GM13976 (cell line): ENCODE results near the gene BRD1.

Source experiments
- DNase-seq: peaks from one replicate; pipeline ENCODE4 v3.0.0; 2012; ENCODE audit warnings: low spot score
- CTCF ChIP-seq: IDR thresholded peaks from 2 replicates; pipeline ENCODE4 v1.5.1; 2012; ENCODE audit warnings: borderline replicate concordance, mild to moderate bottlenecking; ENCODE audit not compliant: insufficient read depth; ENCODE audit errors: extremely low read depth, missing control alignments, control extremely low read depth
- in situ Hi-C: fragments of 300-500 bp; cut with MboI; formaldehyde crosslinking; loops from one replicate; pipeline ENCODE4 v1.12.0; 2022; ENCODE audit warnings: low sequenced_read_pairs, mixed read lengths, inconsistent platforms; ENCODE audit not compliant: unreplicated experiment

Gene BRD1

GRCh38 chr22:49733631-49734030 lies 94.0 kb downstream of the BRD1 start:
- TF ChIP-seq CTCF, result no peak
- in situ Hi-C loops, result no loop called here
- DNase-seq, result no peak

- DNase-seq, result no peak
- in situ Hi-C loops, result no loop called here
- TF ChIP-seq CTCF, result no peak
Observed at GRCh38 chr22:49730656-49731055, 97.0 kb downstream of the BRD1 start.

DNA sequence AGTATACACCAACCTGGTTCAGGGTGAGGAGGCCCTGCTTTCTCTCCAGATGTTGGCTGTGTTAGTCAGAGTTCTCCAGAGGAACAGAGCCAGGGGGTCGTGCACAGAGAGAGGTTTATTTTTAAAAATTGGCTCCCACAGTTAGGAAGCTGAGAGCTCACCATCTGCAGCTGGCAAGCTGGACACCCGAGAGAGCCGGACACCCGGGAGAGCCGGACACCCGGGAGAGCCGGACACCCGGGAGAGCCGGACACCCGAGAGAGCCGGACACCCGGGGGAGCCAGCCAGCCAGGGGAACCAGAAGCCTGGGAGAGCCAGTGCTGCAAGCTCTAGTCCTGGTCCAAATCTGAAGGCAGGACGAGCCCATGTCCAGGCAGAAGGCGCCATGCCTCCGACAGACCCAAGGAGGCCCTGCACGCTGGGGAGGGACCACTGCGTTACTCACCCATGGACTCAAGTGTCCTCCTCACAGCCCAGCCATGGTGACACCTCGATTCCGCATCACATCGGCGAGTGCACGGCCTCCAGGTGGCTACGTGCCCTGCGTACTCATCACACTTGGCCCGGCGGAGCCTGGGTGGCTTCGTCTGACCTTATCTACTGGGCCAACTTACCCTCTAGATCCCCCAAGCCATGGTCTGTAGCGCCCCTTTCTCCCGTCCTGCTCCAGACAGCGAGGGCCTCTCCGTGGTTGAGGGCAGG lies 99.0 kb downstream of the BRD1 start:
- no peak for TF ChIP-seq CTCF
- DNase-seq, result no peak
- in situ Hi-C loops, result no loop called here

- no peak for TF ChIP-seq CTCF
- in situ Hi-C loops, result no loop called here
- no peak for DNase-seq
Observed at GRCh38 chr22:49727881-49728569, 99.6 kb downstream of the BRD1 start.

DNA sequence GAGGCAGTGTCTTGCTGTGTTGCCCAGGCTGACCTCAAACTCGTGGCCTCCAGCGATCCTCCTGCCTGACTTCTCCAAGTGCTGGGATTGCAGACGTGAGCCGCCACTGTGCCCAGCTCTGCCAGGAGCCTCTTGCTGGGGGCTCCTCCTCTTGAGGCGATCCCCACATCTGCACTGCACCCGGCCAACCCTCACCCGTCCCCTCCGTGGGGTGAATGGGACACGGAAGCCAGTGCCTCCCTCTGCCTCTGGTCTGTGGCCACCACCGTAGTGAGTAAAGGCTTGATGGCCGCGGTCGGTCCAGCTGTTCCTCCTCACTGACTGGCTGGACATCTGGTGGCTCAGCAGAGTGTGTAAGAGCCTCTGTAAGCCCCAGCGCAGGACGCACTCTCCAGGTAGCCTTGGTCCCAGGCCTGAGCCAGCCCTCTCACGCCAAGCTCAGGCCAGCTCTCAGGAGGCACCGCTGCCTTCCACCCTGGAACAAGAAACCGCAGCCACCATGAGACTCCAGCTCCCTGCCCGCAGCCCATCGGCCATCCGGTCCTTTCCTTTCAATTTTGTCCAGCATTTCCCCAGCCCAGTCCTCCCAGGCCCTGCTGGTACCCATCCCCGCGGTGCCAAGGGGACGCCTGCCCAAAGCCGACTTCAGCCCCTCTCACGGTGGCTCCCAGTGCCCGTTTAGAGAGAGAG lies 100.3 kb downstream of the BRD1 start:
- in situ Hi-C loops, result no loop called here
- DNase-seq, result no peak
- TF ChIP-seq CTCF, result no peak

GRCh38 chr22:49726701-49727101 lies 101.0 kb downstream of the BRD1 start:
- in situ Hi-C loops, result no loop called here
- no peak for TF ChIP-seq CTCF
- DNase-seq, result no peak
